Measurements from ENCODE around the gene OSTF1.

The OSTF1 gene

GRCh38 chr9:75087824-75088645 is at the start of gene OSTF1, which contains the start of gene NMRK1:
OSTF1 (plus strand) TSS chr9:75088514; CDS start chr9:75088693, 179 bp downstream.
NMRK1 (minus strand) TSS chr9:75088155; CDS start chr9:75083115, 5,040 bp downstream.
- peak; percentile 95 for DNase-seq (ENCODE audit: low spot score)

GRCh38 chr9:75039009-75039408 is 49.3 kb upstream of the OSTF1 start:
- DNase-seq (ENCODE audit: low spot score), result no peak

GRCh38 chr9:75039801-75040200 is 48.5 kb upstream of the OSTF1 start:
- no peak for DNase-seq (ENCODE audit: low spot score)

GRCh38 chr9:75041041-75041440 is 47.3 kb upstream of the OSTF1 start:
- DNase-seq (ENCODE audit: low spot score), result no peak

GRCh38 chr9:75046725-75047345 is 41.5 kb upstream of the OSTF1 start:
- no peak for DNase-seq (ENCODE audit: low spot score)

- no peak for DNase-seq (ENCODE audit: low spot score)
Observed at GRCh38 chr9:75047506-75047905, 40.8 kb upstream of the OSTF1 start.

GRCh38 chr9:75051285-75051684 is 37.0 kb upstream of the OSTF1 start:
- DNase-seq (ENCODE audit: low spot score), result no peak

- no peak for DNase-seq (ENCODE audit: low spot score)
Observed at GRCh38 chr9:75053869-75054268, 34.4 kb upstream of the OSTF1 start.

- DNase-seq (ENCODE audit: low spot score), result no peak
Observed at GRCh38 chr9:75054368-75055001, 33.8 kb upstream of the OSTF1 start.

- no peak for DNase-seq (ENCODE audit: low spot score)
Observed at GRCh38 chr9:75061169-75061568, 27.1 kb upstream of the OSTF1 start.

- no peak for DNase-seq (ENCODE audit: low spot score)
Observed at GRCh38 chr9:75063556-75064305, 24.6 kb upstream of the OSTF1 start.

- no peak for DNase-seq (ENCODE audit: low spot score)
Observed at GRCh38 chr9:75064307-75065025, 23.8 kb upstream of the OSTF1 start.

GRCh38 chr9:75065510-75065909 is 22.8 kb upstream of the OSTF1 start:
- no peak for DNase-seq (ENCODE audit: low spot score)

- DNase-seq (ENCODE audit: low spot score), result no peak
Observed at GRCh38 chr9:75067894-75068293, 20.4 kb upstream of the OSTF1 start.

GRCh38 chr9:75069171-75069570 is 19.1 kb upstream of the OSTF1 start:
- DNase-seq (ENCODE audit: low spot score), result no peak

GRCh38 chr9:75071530-75072122 is 16.7 kb upstream of the OSTF1 start:
- peak; percentile 73 for DNase-seq (ENCODE audit: low spot score)

GRCh38 chr9:75072895-75073294 is 15.4 kb upstream of the OSTF1 start:
- no peak for DNase-seq (ENCODE audit: low spot score)

GRCh38 chr9:75081632-75082031 is 6.7 kb upstream of the OSTF1 start:
- no peak for DNase-seq (ENCODE audit: low spot score)

- peak; percentile 58 for DNase-seq (ENCODE audit: low spot score)
Observed at GRCh38 chr9:75083188-75083970, 4.9 kb upstream of the OSTF1 start.

GRCh38 chr9:75084081-75084672 is 4.1 kb upstream of the OSTF1 start:
- DNase-seq (ENCODE audit: low spot score), result no peak

Data from SW480 (cell line).